ENCODE measurements around the gene FOXO3. TPM values are rescaled to one million over a fixed set of nuclear protein-coding genes. Genes with fewer than 3 reads are reported as not detected.

The FOXO3 gene
- total RNA-seq, 6 experiments from 2014 or later = 21.1 to 28.9 (median 24.2) TPM

- peaks cover 2% of the 10 kb centered on the region; the same call in 1 of the 2 replicates for H3K27me3 Mint-ChIP-seq (ENCODE audit: insufficient read depth)
- peaks cover 71% of the 10 kb centered on the region for H3K4me1 Mint-ChIP-seq (ENCODE audit: low read depth)
- H3K27ac Mint-ChIP-seq = peak overlapping the region; percentile 86
- TF ChIP-seq CTCF (IDR thresholded peaks at IDR 0.05) = peak; percentile 20; the same call in 1 of the 2 replicates
- peak; percentile 71 for DNase-seq
- peak overlapping the region; percentile 97 for H3K4me3 Mint-ChIP-seq
- no peaks in the 10 kb centered on the region for H3K9me3 Mint-ChIP-seq
- peaks cover 43% of the 10 kb centered on the region for H3K36me3 Mint-ChIP-seq (ENCODE audit: low read depth)
Observed at GRCh38 chr6:108565893-108566292, 5.2 kb downstream of the FOXO3 start.

GRCh38 chr6:108566406-108566805 is 5.7 kb downstream of the FOXO3 start:
- DNase-seq = no peak
- Mint-ChIP-seq H3K4me1 (ENCODE audit: low read depth) (peaks cover 75% of the 10 kb centered on the region), H3K4me3 (peak overlapping the region; percentile 97), H3K36me3 (ENCODE audit: low read depth) (peaks cover 48% of the 10 kb centered on the region), H3K27me3 (ENCODE audit: insufficient read depth) (peaks cover 2% of the 10 kb centered on the region; the same call in 1 of the 2 replicates), H3K9me3 (no peaks in the 10 kb centered on the region), H3K27ac (peak overlapping the region; percentile 86)
- no peak for TF ChIP-seq CTCF (IDR thresholded peaks at IDR 0.05)

GRCh38 chr6:108568101-108568500 is 7.4 kb downstream of the FOXO3 start:
- TF ChIP-seq CTCF (IDR thresholded peaks at IDR 0.05) = no peak
- Mint-ChIP-seq H3K27ac (no peak overlapping the region), H3K36me3 (ENCODE audit: low read depth) (peaks cover 38% of the 10 kb centered on the region), H3K9me3 (no peaks in the 10 kb centered on the region), H3K27me3 (ENCODE audit: insufficient read depth) (no peaks in the 10 kb centered on the region), H3K4me3 (no peak overlapping the region), H3K4me1 (ENCODE audit: low read depth) (peaks cover 72% of the 10 kb centered on the region)
- no peak for DNase-seq

GRCh38 chr6:108568551-108569305 is 8.0 kb downstream of the FOXO3 start:
- H3K4me3 Mint-ChIP-seq = no peak overlapping the region
- H3K27ac Mint-ChIP-seq = no peak overlapping the region; the same call in 1 of the 2 replicates
- no peaks in the 10 kb centered on the region for H3K9me3 Mint-ChIP-seq
- no peak for TF ChIP-seq CTCF (IDR thresholded peaks at IDR 0.05)
- peaks cover 34% of the 10 kb centered on the region for H3K36me3 Mint-ChIP-seq (ENCODE audit: low read depth)
- peaks cover 66% of the 10 kb centered on the region for H3K4me1 Mint-ChIP-seq (ENCODE audit: low read depth)
- no peaks in the 10 kb centered on the region for H3K27me3 Mint-ChIP-seq (ENCODE audit: insufficient read depth)
- DNase-seq = no peak

- Mint-ChIP-seq H3K27me3 (ENCODE audit: insufficient read depth) (no peaks in the 10 kb centered on the region), H3K4me1 (ENCODE audit: low read depth) (peaks cover 61% of the 10 kb centered on the region), H3K27ac (no peak overlapping the region), H3K9me3 (no peaks in the 10 kb centered on the region), H3K4me3 (no peak overlapping the region), H3K36me3 (ENCODE audit: low read depth) (peaks cover 34% of the 10 kb centered on the region)
- TF ChIP-seq CTCF (IDR thresholded peaks at IDR 0.05) = peak; percentile 50
- no peak for DNase-seq
Observed at GRCh38 chr6:108570517-108570916, 9.8 kb downstream of the FOXO3 start.
